GM21723 (cell line): ENCODE results near the gene GFAP.

ENCODE experiments used
- ATAC-seq: cut with Tn5 transposase; IDR thresholded peaks from one replicate; pipeline ENCODE4 v1.9.1; 2021; ENCODE audit warnings: mild to moderate bottlenecking, moderate library complexity; ENCODE audit not compliant: unreplicated experiment

GFAP gene

DNA sequence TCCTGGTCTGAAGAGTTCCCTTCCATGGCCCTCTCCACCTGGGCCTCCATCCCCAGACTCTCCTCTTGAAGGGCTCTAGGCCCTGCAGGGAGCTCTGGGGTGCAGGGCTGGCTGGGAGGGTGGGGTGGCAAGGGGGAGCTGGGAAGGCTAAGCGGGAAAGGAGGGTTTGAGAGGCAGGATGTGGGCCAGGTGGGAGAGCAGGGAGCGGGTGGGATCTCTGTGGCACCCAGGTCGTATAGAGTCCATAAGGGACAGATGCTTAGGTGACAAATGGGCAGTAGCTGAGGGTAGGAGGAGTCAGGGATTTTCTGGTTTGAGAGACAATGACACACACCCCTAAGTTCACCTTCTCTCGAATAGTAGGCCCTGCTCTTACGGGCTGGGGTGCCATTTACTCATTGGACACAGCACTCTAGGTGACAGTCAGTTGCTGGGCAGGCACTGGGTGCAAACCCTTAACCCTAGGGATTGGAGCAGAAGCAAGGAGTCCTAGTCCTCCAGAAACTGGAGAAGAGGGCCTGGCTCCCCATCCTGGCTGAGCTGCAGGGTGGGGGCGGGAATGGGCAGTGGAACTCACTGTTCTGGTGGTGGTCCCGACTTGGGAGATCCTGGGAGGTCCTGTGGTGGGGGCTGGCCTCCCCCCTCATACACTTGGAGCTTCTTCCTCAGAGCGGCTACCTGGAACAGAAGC, 16.9 kb upstream of the GFAP start:
- ATAC-seq = no peak

GRCh38 chr17:44931376-44931775, 16.1 kb upstream of the GFAP start:
- ATAC-seq = no peak

DNA sequence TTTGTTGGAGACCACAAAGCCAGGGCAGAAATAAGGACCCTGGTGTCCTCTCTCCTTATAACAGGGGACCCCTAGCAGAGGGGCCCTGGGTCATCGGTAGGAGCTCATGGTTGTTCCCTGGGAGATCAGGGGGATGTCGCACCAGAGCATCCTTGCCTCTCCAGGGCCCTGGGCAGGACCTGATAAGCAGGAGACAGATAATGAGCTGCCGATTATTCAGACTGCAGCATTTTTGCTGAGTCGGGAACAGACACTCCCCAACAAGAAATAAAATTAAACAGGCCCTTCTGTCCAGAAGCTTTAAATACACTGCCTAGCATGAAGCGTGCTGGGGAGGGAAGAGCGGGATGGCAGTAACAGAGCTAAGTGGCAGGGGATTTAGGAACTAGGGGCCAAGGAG, 15.4 kb upstream of the GFAP start:
- no peak for ATAC-seq

GRCh38 chr17:44928950-44929720, 13.8 kb upstream of the GFAP start:
- no peak for ATAC-seq

DNA sequence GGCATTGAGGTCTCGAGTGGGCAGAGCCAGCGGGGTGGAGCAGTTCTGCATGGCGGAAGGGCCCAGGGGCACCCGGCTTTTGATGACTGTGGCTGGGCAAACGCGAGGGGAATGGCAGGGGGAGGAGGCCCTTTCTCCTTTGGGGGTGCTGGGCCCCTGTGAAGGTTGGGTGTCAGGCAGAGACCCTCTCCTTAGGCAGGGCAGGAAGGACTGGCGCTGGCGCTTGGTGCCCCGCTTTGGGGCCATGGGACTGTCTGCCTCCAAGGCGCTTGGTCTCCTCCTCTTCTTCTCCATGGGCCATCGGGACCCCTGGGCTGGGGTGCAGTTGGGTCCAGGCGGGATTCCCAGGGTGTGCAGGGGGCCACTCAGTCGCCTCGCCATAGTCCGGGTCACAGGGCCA, 12.8 kb upstream of the GFAP start:
- no peak for ATAC-seq

DNA sequence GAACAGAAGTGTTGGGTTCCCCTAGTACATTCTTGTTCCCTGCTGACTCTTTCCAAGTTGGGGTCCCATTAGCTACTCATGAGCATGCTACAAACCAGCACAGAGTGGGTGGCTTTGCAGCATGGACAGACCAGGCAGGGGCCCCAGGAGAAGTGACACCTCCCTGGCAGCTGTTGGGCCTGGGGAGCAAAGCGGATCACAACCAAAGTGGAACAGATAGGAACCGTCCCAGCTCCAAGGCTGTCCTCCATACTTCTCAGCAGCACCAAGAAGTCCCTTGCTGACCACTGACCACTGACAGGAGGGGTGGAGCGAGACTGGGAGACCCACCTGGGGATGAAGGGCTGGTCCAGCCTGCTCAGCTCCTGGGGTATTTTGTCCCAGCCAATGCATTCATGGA, 12.4 kb upstream of the GFAP start:
- ATAC-seq = no peak

DNA sequence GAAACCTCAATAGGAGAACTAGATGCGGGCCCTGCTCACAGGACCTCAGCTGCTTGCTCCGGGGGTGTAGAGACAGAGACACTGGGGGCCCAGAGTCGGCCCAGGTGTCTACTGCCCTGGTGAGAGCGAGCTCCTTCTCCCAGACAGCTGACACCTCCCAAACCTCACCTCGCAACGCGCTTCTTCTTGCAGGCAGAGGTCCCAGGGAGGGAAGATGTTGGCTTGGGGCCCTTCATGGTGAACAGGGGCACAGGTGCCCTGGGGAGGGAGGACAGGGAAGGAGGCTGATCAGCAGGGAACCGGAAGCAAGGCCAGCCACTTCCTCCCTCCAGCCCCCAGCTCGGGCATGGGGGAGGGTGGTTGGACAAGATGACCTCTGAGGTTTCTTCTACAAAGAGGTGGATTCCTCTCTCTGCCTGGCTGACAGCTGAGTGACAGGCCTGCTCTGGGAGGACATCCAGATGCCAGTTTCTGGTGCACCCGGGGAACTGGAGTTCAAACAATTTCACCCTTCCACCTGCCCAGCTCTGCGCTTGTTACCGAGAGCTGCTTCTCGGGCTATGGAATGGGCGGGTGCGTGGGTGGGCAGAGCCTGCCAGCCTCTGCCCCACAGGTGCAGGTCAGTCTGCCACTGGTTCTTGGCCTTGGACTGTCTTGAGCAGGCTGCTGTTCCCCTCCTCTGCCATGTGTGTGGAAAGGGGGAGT, 11.7 kb upstream of the GFAP start:
- no peak for ATAC-seq

DNA sequence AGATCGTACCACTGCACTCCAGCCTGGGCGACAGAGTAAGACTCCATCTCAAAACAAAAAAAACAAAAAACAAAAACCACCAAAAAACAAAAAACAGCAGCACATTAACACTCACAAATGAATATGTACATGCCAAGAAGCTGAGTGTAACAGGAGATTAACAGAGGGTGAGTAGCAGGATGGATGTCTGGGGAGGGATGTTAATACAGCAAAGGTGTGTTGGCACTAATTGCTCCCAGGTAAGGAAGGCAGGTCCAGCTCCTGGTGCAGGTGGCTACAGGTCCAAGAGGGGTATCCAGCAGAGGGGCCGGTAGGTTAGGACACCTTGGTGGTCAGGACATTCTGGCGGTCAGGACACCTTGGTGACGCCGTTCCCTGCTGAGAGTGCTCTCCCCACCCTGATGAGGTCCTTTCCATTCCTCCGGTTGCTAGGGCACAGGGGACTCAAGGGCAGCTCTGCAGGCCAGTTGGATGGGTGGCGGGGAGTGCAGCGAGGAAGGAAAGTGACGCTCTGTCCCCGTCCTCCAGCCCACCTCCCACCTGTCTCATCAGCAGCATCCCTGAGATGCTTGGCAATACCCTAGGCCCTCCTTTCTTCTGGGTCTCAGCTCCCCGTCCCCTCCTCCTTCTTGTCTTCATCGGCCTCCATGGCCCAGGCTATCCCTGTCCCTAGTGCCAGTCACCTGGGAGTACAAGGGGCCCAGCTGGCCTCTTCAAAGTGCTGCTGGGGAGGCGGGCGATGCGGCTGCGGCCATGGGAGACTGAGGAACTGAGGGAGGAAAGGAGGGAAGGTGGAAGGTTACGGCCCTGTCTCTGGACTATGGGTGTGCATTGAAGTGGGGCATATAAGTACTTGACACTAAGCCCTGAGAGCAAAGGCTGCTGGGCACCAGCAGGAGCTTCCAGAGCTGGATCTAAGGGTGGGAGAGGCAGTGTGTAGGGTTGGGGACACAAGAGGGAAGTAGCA, 10.7 kb upstream of the GFAP start:
- no peak for ATAC-seq

DNA sequence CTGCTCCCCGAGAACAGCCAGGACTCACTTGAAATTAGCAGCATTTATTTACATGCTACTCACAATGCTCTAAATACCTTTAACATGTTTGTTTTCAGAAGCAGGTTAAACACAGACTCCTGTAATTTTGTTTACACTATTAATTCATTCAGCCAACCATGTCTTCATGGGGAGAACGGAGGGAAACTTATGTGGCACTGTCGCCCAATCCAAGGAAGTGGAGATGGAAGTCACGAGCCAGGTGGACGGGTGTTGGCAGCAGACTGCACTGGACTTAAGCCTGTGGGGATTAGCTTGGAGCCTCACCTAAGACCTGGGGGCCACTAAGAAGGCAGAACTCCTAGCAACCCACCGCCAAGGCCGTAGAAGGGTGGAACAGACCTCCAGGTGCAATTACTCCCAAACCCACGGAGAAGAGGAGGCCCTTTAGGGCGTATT, 8.8 kb upstream of the GFAP start:
- no peak for ATAC-seq

- no peak for ATAC-seq
Observed at GRCh38 chr17:44922746-44923470, 7.6 kb upstream of the GFAP start.

- no peak for ATAC-seq
Observed at GRCh38 chr17:44922136-44922535, 6.8 kb upstream of the GFAP start.

DNA sequence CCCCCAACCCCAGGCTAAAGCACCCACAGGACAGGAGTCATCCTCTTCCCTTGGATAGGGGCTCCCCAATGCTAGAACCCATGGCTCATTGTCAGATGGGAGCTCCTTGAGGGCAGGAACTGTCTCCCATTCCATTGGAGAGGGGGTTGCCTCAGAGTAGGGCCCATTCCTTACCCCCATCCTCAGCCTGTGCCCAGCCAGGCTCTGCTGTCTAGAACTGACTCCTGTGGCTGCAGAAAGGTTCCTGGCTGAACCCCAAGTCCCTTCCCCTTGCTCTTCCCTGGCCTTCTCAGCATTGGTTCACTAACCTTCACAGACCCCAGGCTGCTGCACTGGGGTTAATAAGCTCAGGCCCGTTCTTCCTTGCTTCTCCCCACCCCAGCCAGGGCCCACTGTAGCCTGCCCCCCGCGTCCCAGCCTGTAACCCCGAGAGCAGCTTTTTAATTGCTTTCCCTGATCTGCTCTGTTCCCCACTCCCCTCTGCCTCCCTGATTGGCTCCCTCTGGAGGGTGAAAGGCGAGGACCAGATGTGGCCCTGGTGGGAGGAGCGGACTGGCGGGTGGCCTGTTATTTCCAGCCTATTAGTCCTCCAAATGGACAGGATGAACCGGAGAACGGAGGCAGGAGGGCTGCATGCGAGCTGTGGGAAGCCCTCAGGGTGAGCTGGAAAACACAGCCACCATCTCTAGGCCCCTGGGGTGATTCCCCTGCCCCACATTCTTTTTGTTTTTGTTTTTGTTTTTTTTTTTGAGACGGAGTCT, 6.0 kb upstream of the GFAP start:
- no peak for ATAC-seq

DNA sequence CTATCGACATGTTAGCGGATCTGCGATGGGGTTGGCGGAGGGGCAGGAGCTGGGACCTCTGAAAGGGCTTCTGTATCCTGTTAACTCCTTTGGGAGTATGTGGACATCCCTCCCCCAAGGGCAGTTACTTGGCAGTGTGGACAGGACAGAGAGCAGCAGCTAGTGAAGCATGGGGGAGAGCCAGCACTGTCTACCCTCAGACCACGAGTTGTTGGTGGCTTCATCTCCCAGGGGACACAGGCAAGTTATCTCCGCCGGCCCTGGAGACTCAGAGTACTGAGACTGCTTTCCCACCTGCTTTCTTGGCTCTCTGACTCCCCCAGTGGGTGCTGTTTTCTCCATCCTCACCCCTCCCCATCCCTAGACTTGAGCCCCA, 5.3 kb upstream of the GFAP start:
- no peak for ATAC-seq

- peak; percentile 81 for ATAC-seq
Observed at GRCh38 chr17:44919885-44920564, 4.7 kb upstream of the GFAP start.

DNA sequence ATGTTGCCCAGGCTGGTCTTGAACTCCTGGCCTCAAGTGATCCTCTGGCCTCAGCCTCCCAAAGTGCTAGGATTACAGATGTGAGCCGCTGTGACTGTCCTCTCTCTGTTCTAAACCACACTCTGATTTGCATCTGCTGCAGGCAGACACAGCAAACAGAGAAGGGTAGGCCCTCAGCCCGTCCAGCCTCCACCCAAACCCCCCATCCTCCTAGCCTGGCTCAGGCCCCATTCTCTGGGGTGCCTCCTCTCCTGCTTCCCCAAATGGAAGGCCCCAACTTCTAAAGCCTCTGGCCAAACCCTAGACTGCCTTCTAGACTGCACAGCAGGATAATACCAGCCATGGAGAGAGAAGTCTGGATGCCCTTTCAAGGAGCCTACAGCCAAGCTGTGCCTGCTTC, 4.1 kb upstream of the GFAP start:
- ATAC-seq = no peak

DNA sequence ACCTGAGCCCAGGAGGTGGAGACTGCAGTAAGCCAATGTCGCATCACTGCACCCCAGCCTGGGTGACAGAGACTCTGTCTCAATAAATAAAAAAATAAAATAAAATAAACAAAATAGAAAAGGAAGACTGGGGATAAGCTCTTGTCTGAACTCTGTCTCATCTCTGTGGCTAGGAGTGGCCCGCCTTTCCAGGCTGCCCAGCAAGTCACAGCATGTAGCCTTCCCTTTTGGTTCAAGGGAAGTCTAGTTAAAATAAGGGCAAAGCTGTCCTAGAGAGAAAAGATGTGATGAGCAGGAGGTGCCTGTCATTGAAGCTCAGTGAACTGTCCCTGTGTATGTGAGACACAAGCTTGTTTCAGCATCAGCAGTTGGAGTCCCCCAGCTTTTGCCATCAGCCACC, 2.7 kb upstream of the GFAP start:
- ATAC-seq = no peak

- no peak for ATAC-seq
Observed at GRCh38 chr17:44917456-44917855, 2.2 kb upstream of the GFAP start.

DNA sequence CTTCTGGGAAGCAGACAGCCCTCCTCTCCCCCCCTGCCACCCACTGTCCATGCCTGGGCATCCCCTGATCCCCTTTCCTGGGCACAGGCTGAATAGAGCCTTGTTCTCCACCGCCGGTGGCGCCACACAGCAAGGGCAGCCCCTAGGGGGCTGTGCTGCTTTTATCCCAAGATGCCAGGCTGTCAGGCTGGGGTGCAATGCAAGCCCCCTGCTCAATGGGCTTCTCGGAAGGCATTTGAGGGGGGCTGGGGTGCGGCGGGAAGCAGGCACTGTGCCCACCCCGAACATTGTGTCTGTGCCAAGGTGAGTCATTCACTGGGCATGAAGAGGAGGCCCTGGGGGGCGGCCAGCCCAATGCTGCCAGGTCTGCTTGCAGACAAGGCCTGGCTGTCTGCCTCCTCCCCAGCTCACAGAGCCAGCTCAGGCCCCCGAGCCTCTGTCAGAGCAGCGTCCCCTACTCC, 1.5 kb upstream of the GFAP start:
- ATAC-seq = no peak
